Stimulated activated CD4-positive, alpha-beta T cell treated with anti-CD3 and anti-CD28 coated beads, Interleukin-4, amount 100 ng/mL, for 48 hours (primary cell): ENCODE data around the gene SLC8A2.
A peak's percentile ranks its signal among the peaks of the same experiment; 100 is the strongest.
"Not testable (repeated sequence)": the region's sequence is repeated elsewhere in the genome, so short reads cannot be mapped to it uniquely, and the experiment has no call there.

Experiments used
- DNase-seq, 2 donors: peaks; one replicate each; pipeline ENCODE4 v3.0.0-alpha.2; 2020; ENCODE audit warnings: low read depth in 2 of 2

SLC8A2 gene

GRCh38 chr19:47411696-47412095 lies 60.0 kb downstream of the SLC8A2 start:
- not testable (repeated sequence) for DNase-seq

- no peak for DNase-seq
Observed at GRCh38 chr19:47411101-47411500, 60.6 kb downstream of the SLC8A2 start.

GRCh38 chr19:47408156-47408938 lies 63.3 kb downstream of the SLC8A2 start:
- DNase-seq, result no peak

DNA sequence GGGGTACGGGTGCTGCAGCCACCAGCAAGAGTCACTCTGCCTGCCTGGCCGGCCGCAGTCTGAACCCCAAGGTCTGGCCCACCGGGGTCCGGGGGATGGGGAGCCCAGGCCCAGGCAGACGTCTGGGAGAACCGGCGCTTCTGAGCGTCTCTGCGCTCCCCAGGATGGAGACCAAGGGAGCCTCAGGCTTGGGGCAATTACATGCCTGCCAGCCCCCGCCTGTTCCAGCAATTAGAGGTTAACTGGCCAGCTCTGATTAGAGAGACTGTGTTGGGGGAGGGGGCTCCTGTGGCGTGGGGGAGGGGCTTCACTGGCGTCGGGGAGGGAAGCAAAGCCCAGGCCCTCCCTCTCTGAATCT lies 64.3 kb downstream of the SLC8A2 start:
- DNase-seq, result no peak

- DNase-seq, result no peak
Observed at GRCh38 chr19:47406711-47407416, 64.8 kb downstream of the SLC8A2 start.

- no peak for DNase-seq
Observed at GRCh38 chr19:47405854-47406417, 65.8 kb downstream of the SLC8A2 start.

- no peak for DNase-seq
Observed at GRCh38 chr19:47405197-47405550, 66.5 kb downstream of the SLC8A2 start.

- no peak for DNase-seq
Observed at GRCh38 chr19:47404334-47405196, 67.1 kb downstream of the SLC8A2 start.

DNA sequence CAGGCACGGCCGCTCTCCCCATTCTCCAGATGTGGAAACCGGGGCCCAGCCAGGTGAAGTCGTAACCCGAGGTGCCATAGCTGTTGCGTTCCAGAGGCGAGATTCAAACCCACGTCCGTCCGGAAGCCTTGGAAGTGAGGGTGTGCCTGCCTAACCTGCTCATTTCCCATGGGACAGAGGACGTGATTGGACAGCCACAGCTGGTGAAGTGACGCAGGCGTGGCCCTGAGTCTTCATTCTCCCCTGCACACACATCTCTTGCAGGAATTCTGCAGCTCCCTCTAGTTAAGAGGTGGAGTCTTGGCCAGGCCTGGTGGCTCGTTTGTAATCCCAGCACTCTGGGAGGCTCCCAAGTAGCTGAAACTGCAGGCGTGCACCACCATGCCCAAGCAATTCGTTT lies 69.2 kb downstream of the SLC8A2 start:
- DNase-seq, result no peak

GRCh38 chr19:47398707-47399597 lies 72.7 kb downstream of the SLC8A2 start:
- no peak for DNase-seq

DNA sequence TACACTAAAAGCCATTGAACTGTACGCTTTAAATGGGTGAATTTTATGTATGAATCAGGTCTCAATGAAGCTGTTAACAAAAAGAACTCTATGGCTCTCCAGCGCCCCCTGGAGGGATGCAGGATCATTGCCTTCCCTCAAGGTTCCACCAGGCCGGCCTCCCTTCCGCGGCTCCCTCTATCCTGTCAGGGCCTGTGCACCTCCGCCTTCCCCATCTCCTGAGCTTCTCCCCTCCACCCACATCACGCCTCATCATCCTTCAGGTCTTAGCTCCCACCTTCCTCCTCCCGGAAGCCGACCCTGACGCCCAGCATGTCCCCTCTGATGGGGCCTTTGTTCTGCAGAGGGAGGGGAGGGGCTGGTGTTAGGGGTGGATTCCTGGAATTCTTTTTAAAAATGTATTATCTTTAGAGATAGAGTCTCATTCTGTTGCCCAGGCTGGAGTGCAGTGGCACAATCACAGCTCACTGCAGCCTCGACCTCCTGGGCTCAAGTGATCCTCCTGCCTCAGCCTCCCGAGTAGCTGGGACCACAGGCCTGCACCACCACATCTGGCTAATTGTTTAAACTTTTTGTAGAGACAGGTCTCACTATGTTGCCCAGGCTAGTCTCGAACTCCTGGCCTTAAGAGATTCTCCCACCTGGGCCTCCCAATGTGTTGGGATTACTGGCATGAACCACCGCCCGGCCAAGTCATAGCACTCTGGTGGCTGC lies 80.0 kb downstream of the SLC8A2 start:
- DNase-seq, result peak; percentile 70 to 90

DNA sequence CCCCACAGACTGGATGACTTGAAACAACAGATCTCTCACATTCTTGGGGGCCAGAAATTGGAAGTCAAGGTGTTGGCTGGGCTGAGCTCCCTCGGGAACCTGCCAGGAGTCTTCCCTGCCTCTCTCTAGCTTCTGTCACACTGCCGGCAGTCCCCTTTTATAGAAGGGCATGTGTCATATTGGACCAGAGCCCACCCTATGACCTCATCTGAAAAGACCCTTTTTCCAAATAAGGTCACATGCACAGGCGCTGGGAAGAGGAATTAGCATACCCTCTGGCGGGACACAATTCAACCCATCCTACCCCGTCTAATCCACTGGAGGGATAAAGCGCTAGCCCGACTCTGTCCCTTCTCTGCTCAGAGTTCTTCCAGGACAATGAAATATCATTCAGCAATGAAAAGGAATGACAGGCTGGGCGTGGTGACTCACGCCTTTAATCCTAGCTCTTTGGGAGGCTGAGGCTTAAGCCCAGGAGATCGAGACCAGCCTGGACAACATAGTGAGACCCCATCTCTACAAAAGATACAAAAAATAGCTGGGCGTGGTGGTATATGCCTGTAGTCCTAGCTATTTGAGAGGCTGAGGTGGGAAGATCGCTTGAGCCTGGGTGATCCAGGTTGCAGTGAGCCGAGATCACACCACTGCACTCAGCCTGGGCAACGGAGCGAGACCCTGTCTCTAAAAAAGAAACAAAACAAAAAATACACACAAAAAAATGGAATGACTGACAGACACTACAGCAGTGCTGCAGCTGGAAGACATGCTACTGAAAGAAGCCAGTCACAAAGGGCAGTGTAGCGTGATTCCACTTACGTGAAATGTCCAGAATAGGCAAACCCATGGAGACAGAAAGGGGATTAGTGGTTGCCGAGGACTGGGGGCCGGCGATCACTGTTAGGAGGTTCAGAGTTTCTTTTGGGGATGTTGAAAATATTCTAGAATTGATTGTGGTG lies 80.9 kb downstream of the SLC8A2 start:
- DNase-seq, result no peak

DNA sequence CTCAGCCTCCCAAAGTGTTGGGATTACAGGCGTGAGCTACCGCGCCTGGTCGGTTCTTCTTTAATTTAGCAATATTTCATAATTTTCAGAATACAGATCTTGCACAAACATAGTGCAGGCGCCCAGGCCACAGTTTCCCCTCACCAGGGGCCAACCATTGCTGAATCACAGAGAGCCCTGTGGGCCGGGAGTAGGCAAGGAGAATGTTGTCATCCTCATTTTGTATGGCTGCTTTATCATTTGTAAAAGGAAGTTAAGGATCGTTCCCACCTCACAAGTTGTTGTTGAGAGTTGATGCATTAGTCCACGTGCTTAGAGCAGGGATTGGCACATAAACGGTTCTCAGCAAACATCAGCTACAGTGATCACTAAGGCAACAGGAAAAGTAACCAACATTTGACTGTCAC lies 82.5 kb downstream of the SLC8A2 start:
- DNase-seq, result no peak

- not testable (repeated sequence) for DNase-seq
Observed at GRCh38 chr19:47388721-47389120, 83.0 kb downstream of the SLC8A2 start.

- DNase-seq, result not testable (repeated sequence)
Observed at GRCh38 chr19:47387623-47388022, 84.1 kb downstream of the SLC8A2 start.

DNA sequence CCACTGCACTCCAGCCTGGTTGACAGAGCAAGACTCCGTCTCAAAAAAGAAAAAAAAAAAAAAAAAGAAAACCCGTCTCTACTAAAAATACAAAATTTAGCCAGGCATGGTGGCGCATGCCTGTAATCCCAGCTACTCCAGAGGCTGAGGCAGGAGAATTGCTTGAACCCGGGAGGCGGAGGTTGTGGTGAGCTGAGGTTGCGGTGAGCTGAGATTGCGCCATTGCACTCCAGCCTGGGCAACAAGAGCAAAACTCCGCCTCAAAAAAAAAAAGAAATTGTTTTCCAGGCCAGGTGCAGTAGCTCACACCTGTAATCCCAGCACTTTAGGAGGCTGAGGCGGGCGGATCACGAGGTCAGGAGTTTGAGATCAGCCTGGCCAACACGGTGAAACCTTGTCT lies 85.1 kb downstream of the SLC8A2 start:
- not testable (repeated sequence) for DNase-seq

GRCh38 chr19:47384533-47384932 lies 87.2 kb downstream of the SLC8A2 start:
- not testable (repeated sequence) for DNase-seq

DNA sequence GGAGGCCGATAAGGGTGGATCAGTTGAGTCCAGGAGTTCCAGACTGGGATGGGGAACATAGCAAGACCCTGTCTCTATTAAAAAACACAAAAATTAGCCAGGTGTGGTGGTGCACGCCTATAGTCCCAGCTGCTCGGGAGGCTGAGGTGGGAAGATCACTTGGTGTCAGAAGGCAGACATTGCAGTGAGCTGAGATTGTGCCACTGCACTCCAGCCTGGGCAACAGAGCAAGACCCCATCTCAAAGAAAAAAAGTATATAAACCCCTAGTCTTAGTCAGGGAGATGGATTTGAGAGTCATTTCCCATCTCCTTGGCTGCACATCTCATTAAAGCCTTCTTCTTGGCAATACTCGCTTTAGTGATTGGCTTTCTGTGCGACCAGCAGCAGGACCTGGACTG lies 87.8 kb downstream of the SLC8A2 start:
- not testable (repeated sequence) for DNase-seq

DNA sequence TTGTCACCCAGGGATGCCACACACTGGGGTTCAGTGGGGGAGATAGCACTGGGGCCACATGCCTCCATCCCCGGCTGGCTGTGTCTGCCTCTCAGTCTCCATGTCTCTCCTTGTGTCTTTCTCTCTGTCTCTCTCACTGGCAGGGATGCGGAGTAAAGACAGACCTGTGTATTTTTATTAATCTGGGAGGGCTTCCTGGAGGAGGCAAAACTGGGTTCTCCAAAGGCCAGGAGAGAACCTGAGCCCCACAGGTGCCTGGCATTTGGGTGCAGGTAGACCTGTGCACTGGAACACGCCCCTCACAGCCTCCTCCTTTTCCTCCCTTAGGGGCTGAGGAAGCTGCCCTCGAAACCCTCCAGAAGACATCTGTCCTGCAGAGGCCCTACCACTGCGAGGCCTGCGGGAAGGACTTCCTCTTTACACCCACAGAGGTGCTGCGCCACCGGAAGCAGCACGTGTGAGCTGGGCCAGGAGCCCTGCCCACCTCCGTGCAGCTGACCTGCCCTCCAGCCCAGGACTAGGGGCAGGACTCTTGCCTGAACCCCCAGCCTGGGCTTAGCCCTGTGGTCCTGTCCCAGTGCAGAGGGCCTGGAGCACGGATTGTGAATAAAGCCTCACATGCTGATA lies 89.9 kb downstream of the SLC8A2 start:
- no peak for DNase-seq
